Measurements from ENCODE around the gene CNOT6L. TPM values are rescaled to one million over a fixed set of nuclear protein-coding genes. Genes with fewer than 3 reads are reported as not detected.
"Not testable (repeated sequence)": the region's sequence is repeated elsewhere in the genome, so short reads cannot be mapped to it uniquely, and the experiment has no call there.

CNOT6L gene
- polyA plus RNA-seq: 1 to 10 TPM; 4.2 to 6.6 (median 5.5) TPM

GRCh38 chr4:77818602-77819403, at the start of gene CNOT6L:
CNOT6L (minus strand) TSS chr4:77819368; CDS start chr4:77819308, 60 bp downstream.
- 0% methylated on average over 60 to 89 of the region's 89 CpGs for WGBS, 3 donors
- H3K27ac ChIP-seq (ENCODE audit: low read depth, low read length): peak within 1 kb of the TSS; percentile 75

DNA sequence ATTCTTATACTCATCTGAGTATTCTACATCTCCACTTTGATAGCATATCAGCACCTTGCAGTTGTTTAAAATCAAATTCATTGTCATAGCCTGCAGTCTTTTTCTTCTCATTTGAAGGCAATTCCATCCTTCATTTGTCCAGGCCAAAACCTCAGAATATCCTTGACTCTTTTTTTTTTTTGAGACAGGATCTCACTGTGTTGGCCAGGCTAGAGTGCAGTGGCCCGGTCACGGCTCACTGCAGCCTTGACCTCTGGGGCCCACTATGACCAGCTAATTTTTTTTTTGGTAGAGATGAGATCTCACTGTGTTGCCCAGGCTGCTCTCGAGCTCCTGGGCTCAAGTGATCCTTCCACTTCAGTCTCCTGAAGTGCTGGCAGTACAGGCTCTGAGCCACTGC, 46.1 kb upstream of the CNOT6L start:
- 92 to 94% (median 93%) methylated on average over 3 of the region's 3 CpGs for WGBS, 3 donors
- H3K27ac ChIP-seq (ENCODE audit: low read depth, low read length): no peak overlapping the region

- H3K27ac ChIP-seq (ENCODE audit: low read depth, low read length): not testable (repeated sequence)
- WGBS, 3 donors: 15 to 24% (median 20%) methylated on average over 14 of the region's 14 CpGs
These were observed 44.2 kb upstream of the CNOT6L start for GRCh38 chr4:77863341-77863740.

- H3K27ac ChIP-seq (ENCODE audit: low read depth, low read length): peak within 1 kb of the TSS; percentile 84
- 0% methylated on average over 33 of the region's 33 CpGs for WGBS, 3 donors
These were observed 43.5 kb upstream of the CNOT6L start, which contains the start of gene MRPL1 for GRCh38 chr4:77862478-77863216. MRPL1 (plus strand) TSS chr4:77862830; CDS start chr4:77862849, 19 bp downstream.

DNA sequence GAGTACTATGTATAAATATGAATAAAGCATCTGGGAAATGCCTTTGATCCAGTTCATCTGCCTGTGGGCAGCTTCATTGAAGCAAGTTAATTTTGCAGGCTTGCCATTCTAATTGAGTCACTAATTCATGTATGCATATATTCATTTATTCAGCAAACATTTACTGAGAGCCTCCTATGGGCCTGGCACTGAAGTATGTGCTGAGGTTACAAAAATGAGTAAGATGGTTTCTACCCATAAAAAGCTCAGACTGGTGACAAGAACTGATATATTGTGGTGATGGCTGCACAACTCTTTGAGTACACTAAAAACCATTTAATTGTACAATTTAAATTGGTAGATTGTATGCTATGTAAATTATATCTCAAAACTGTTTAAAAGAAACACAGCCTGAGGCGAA, 42.3 kb upstream of the CNOT6L start:
- WGBS, 3 donors: 76 to 94% (median 88%) methylated on average over 1 of the region's 1 CpG
- H3K27ac ChIP-seq (ENCODE audit: low read depth, low read length): no peak overlapping the region

GRCh38 chr4:77859256-77859655, 40.1 kb upstream of the CNOT6L start:
- H3K27ac ChIP-seq (ENCODE audit: low read depth, low read length): no peak overlapping the region
- 94 to 98% (median 96%) methylated on average over 3 of the region's 3 CpGs for WGBS, 3 donors

DNA sequence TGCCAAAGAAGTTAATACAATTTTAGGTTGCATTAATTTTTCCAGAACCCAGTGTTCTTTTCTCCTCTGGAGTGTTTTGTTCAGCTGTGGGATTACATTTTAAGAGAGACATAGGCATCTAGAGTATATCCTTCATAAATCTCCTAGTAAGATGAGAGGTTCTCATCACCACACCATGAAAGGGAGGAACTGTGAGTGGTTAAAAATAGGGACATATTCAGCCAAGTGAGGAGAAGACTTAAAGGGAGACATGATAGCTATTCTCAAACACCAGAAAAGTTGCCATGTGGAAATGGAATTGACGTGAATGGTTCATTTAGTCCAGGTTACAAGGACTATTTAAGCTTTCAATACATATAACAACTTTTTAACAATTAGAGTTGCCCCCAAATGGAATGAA, 37.0 kb upstream of the CNOT6L start:
- H3K27ac ChIP-seq (ENCODE audit: low read depth, low read length): no peak overlapping the region
- WGBS, 3 donors: 85 to 91% (median 87%) methylated on average over 1 of the region's 1 CpG

GRCh38 chr4:77854431-77855111, 35.4 kb upstream of the CNOT6L start:
- WGBS, 3 donors: 42 to 69% (median 46%) methylated on average over 7 of the region's 7 CpGs
- no peak overlapping the region for H3K27ac ChIP-seq (ENCODE audit: low read depth, low read length)

DNA sequence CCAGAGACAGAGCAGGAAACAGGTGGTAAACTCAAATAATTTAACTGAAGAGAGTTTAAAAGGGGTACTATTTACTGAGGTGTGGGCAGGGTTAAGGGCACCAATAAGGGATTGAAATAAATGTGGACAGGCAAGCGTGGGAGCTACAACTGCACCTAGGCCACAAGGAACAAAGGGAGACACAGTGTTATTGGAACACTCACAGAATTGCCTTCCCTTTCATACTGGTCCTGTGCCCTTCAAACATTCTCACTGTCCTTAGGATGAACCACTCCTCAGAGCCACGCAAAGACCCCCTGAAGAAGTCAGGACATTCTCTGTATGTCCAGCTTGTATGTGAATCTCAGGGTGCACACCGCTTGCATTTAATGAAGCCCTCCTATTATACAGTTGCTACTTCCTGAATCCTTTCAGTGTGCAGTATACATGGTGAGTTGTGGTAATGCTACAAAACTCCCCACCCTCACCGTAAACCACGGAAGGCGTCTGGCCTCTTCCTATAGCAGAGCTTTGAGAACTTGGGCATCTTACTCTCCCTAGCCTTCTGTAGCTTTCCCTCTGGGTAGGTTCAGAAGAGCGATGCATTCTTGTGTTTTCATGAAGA, 33.8 kb upstream of the CNOT6L start:
- 37 to 61% (median 52%) methylated on average over 7 of the region's 7 CpGs for WGBS, 3 donors

DNA sequence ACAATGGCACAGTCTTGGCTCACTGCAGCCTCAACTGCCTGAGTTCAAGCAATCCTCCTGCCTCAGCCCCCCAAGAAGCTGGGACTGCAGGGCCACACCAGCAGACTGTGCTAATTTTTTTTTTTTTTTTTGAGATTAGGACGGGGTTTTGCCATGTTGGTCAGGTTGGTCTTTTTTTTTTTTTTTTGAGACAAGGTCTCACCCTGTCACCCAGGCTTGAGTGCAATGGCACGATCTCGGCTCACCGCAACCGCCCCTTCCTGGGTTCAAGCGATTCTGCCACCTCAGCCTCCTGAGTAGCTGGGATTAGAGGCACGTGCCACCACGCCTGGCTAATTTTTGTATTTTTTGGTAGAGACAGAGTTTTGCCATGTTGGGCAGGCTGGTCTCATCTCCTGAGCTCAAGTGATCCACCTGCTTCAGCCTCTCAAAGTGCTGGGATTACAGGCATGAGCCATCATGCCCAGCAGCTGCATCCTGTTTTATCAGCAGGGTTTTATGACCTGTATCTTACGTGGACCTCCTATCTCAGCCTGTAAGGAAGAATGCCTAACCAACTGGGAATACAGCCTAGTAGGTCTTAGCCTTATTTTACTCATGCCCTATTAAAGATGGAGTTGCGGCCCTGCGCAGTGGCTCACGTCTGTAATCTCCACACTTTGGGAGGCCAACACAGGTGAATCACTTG, 30.3 kb upstream of the CNOT6L start:
- 89 to 93% (median 90%) methylated on average over 12 of the region's 12 CpGs for WGBS, 3 donors
- H3K27ac ChIP-seq (ENCODE audit: low read depth, low read length): no peak overlapping the region

More for the DNA sequence above, 33.8 kb upstream of the CNOT6L start:
- no peak overlapping the region for H3K27ac ChIP-seq (ENCODE audit: low read depth, low read length)

- WGBS, 3 donors: 90 to 96% (median 94%) methylated on average over 6 of the region's 6 CpGs
- H3K27ac ChIP-seq (ENCODE audit: low read depth, low read length): no peak overlapping the region
These were observed 29.3 kb upstream of the CNOT6L start for GRCh38 chr4:77848508-77848907.

DNA sequence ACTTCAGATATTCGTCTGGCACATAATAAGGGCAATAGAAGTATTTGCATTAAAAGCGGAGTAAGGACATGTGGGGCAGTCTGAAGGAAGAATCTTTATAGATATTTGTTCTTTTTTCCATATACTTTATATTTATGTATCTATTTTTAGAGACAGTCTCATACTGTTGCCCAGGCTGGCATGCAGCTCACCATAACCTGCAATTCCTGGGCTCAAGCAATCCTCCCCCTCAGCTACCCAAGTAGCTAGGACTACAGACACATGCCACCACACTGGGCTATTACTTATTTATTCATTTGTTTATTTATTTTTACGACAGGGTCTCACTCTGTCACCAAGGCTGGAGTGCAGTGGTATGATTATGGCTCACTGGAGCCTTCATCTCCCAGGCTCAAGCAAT, 26.8 kb upstream of the CNOT6L start:
- WGBS, 3 donors: 78 to 89% (median 85%) methylated on average over 3 of the region's 3 CpGs
- no peak overlapping the region for H3K27ac ChIP-seq (ENCODE audit: low read depth, low read length)

- WGBS, 3 donors: 76 to 83% (median 77%) methylated on average over 1 of the region's 1 CpG
- no peak overlapping the region for H3K27ac ChIP-seq (ENCODE audit: low read depth, low read length)
These were observed 26.2 kb upstream of the CNOT6L start for GRCh38 chr4:77845400-77845799.

DNA sequence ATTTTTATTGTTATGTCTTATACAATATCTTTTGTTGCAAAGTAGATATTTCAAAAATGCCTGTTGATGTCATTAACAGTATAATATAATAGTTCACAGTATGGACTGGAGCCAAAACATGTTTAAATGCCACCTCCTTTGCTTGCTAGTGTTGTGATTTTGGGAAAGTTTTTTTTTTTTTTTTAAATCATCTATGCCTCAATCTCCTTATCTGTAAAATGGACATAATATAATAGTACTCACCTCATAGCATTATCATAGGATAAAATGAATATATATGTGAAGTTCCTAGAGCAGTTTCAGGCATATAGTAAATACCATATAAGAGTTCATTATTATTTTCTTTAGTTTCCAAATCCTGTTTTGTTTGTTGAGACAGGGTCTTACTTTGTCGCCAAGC, 25.2 kb upstream of the CNOT6L start:
- WGBS, 3 donors: 92 to 100% (median 100%) methylated on average over 1 of the region's 1 CpG
- no peak overlapping the region for H3K27ac ChIP-seq (ENCODE audit: low read depth, low read length)

DNA sequence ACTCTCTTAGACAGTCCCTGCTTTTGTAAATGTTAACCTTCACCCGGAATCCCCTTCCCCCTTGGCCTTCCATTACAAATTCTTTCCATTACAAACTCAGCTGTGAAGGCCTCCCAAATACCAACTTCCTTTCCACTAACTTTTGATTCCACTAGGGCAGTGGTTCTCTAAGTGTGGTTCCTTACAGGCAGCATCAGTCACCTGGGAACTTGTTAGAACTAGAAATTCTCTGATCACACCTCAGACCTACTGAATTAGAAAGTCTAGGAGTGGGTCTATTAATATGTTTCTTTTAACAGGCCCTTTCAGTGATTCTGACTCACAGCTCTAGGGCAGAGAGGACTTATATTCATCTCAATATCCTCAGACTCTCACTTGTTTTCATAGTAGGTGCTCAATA, 24.5 kb upstream of the CNOT6L start:
- H3K27ac ChIP-seq (ENCODE audit: low read depth, low read length): no peak overlapping the region
- WGBS, 3 donors: 61 to 67% (median 65%) methylated on average over 1 of the region's 1 CpG

DNA sequence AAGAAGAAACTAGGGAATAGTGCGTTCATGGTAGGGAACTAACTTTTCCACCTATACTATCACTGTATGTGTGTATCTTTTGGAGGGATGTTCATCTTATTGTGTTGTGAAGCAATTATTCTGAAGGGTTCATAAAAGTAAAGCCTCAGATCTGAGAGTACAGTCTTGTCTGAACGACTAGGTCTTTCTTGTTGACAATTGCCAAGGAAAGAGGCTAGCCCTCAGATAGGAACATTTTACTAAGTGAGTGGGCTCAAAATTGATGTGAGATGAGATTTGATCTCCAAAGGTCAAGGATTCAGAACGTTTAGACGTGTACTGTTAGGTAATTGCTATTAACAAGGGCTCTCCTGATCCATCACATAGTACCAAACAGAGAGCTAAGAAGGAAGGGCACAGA, 15.2 kb upstream of the CNOT6L start:
- WGBS, 3 donors: 45 to 67% (median 62%) methylated on average over 4 of the region's 4 CpGs
- H3K27ac ChIP-seq (ENCODE audit: low read depth, low read length): no peak overlapping the region

DNA sequence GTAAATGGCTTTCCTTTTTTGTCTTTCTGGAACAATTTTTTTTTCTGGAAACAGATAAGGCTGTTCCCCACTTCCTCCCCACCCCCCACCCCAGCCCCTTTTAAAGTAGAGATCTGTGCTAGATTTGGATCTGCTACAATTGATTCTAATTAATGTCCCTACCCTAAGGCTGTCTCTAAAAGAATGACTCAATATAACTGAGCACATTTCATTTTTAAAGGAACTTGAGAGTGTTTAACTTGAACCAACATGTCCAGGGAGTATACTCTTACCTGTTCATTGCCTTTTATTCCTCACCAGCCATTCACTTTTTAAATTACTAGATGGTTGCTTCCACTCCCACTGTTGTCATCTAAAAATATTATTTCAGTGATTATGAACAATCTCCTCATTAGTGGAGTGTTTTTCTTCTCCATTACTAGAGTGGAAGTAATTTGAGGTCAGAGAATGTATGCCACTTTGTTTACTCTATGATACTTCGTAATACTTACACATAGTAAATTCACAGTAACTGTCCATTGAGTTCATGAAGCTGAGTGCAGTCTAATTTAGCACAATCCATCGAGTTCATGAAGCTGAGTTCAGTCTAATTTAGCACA, 14.1 kb upstream of the CNOT6L start:
- 68 to 86% (median 79%) methylated on average over 2 of the region's 2 CpGs for WGBS, 3 donors
- H3K27ac ChIP-seq (ENCODE audit: low read depth, low read length): no peak overlapping the region

GRCh38 chr4:77827343-77827742, 8.2 kb upstream of the CNOT6L start:
- no peak overlapping the region for H3K27ac ChIP-seq (ENCODE audit: low read depth, low read length)
